DMS153 treated with DMSO at 0.1 percent for 48 hours (cell line): ENCODE results near the gene DEGS2.
"Not testable (repeated sequence)": the region's sequence is repeated elsewhere in the genome, so short reads cannot be mapped to it uniquely, and the experiment has no call there.

Experiments
- DNase-seq: peaks from one replicate; lab custom pipeline; 2025; ENCODE audit not compliant: unreplicated experiment; lab: John Stamatoyannopoulos, UW

DEGS2 gene

DNA sequence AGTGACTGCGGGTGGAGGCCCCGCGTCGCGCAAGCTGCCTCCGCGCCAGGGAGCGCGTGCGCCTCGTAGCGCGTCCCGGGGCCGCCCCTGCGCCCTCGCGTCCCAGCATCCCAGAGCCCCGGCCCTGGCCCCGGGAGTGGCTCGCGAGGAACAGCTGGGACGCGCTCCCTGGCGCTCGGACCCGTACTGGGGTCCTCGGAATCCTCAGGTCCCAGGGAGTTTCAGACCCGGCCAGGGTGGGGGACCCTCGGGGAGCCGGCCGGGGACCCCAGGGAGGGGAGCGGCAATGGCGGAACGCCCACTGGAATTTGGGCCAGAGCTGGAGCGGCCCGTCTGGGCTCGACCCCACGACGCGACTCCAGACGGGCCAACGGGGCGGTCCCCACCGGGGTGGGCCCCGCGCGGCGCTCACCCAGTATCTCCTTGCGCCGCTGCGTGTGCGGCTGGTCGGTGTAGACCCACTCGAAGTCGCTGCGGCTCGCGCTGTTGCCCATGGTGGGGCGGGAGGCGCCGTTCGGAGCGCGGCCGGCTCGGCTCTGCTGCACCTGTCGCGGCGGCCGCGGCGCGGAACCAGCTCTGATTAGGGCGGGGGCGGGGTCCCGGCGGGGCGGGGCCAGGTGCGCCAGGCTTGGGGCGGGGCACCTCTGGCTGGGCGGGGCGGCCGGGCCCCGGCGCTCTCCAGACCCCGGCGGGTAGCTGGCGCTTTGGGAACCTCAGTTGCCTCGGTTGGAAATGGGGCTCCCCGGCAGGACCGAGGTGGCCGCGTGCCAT is at the start of gene DEGS2:
Gene DEGS2, minus strand, starts transcription at position 552 of the 771 bp plus-strand sequence. Its CDS starts 58 bp downstream, at position 494.
- DNase-seq, result peak; percentile 12

DNA sequence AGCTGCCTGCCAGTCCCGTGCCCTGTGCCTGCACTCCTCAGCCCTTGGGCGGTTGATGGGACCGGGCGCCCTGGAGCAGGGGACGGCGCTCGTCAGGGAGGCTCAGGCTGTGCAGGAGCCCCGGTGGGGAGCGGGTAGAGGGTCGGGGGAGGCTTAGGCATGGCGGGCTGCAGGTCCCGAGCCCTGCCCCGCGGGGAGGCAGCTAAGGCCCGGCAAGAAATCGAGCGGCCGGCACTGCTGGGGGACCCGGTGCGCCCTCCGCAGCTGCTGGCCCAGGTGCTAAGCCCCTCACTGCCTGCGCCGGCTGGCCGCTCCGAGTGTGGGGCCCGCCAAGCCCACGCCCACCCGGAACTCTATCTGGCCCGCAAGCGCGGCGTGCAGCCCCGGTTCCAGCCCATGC is 48.7 kb upstream of the DEGS2 start:
- DNase-seq, result not testable (repeated sequence)

DNA sequence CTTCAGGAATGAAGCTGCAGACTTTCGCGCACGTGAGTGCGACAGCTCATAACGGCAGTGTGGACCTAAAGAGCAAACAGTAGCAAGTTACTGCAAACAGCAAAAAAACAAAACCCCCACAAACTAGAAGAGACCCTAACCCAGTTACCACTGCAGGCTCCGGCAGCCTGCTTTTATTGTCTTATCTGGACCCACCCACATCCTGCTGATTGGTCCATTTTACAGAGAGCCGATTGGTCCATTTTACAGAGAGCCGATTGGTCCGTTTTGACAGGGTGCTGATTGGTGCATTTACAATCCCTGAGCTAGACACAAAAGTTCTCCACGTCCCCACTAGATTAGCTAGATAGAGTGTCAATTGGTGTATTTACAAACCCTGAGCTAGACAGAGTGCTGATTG is 48.1 kb upstream of the DEGS2 start:
- not testable (repeated sequence) for DNase-seq

DNA sequence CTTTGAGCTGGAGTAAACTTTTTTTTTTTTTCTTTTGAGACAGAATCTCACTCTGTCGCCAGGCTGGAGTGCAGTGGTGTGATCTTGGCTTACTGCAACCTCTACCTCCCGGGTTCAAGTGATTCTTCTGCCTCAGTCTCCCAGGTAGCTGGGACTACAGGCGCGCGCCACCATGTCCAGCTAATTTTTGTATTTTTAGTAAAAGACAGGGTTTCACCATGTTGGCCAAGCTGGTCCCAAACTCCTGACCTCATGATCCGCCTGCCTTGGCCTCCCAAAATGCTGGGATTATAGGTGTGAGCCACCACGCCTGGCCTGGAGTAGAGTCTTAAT is 45.4 kb upstream of the DEGS2 start:
- not testable (repeated sequence) for DNase-seq

DNA sequence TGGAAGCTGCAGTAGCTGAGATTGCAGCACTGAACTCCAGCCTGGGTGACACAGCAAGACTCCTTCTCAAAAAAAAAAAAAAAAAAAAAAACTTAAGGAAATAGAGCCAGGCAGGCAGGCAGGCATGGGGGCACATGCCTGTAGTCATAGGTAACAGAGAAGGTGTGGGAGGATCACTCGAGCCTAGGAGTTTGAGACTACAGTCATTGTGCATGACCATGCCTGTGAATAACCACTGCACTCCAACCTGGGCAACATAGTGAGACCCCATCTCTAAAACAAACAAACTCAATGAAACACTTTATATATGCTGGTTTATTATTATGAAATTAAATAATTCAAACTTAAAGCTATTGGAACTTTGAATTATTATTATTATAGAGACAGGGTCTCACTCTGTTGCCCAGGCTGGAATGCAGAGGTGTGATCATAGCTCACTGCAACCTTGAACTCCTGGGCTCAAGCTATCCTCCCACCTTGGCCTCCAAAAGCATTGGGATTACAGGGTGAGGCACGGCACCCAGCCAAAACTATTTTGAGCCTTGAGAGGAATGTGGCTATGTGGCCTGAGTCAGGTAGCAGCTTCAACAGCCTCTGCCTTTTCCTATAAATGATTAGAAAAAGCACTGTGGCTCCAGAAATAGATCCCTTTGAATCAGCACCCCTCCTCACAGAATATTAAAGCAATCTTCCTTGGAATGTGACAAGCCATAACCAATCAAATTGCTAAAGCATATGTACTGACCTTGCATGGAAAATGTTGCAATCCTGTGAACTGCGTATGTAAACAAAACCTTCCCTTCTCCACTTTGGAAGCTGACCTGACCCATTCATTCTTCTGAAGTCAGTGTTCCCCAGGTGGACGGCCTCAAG is 44.8 kb upstream of the DEGS2 start:
- no peak for DNase-seq

DNA sequence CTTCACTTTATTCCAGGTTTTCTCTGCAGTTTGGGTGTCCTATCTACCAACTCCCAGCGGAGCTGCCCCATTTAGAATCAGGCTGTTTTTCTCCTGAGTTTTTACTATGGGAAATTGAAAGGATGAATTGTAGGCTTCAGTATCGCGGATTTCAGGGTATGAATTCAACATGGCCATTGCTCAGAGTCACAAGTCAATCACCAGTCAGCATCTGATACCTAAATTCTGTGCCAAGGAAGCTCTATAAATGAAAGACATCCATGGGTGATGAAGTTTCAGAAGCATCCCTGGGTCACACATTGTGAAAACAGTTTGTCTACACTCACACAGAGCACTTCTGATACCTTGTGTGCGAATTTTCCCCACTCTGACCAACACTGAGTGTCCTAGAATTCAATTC is 43.7 kb upstream of the DEGS2 start:
- no peak for DNase-seq

DNA sequence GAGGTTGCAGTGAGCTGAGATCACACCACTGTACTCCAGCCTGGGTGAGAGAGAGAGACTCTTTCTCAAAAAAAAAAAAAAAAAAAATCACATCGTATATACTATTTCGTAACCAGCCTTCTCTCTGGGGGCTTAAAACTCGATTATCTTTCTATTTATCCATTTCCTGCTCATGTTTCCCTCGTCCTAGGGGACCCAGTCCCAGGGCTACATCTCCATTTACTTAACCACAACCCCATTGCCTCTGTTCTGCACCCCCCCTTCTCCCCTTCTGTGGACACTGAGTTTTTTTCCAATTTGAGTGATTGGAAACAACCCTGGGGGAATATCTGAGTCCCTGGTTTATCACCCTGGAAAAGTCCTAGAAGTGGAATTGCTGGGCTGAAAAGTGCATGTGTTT is 43.3 kb upstream of the DEGS2 start:
- no peak for DNase-seq

DNA sequence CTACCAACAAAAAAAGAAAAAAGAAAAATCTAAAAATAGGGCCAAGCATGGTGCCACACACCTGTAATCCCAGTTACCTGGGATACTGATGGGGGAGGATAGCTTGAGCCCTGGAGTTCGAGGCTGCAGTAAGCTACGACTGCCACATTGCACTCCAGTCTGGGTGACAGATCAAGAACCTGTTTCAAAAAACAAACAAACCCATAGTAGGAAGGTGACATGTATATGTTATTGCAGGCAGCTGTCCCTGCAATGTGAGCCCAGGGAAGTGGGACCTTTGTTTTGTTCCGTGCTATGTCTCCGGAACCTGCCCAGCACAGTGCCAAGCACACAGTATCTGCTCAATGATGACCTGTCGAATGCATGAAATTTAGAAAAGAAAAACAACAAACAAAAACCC is 42.3 kb upstream of the DEGS2 start:
- no peak for DNase-seq

DNA sequence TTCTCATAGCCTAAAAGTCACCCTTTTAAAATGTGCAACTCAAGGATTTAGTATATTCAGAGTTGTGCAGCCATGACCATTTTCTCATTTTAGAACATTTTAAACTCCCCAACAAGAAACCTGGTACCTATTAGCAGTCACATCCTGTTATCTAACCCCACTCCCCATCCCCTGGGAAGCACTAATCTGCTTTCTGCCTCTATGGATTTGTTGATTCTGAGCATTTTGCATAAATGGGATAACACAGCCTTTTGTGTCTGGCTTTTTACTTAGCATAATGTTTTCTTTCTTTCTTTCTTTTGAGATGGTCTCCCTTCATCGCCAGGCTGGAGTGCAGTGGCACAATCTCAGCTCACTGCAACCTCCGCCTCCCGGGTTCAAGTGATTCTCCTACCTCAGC is 40.9 kb upstream of the DEGS2 start:
- no peak for DNase-seq

DNA sequence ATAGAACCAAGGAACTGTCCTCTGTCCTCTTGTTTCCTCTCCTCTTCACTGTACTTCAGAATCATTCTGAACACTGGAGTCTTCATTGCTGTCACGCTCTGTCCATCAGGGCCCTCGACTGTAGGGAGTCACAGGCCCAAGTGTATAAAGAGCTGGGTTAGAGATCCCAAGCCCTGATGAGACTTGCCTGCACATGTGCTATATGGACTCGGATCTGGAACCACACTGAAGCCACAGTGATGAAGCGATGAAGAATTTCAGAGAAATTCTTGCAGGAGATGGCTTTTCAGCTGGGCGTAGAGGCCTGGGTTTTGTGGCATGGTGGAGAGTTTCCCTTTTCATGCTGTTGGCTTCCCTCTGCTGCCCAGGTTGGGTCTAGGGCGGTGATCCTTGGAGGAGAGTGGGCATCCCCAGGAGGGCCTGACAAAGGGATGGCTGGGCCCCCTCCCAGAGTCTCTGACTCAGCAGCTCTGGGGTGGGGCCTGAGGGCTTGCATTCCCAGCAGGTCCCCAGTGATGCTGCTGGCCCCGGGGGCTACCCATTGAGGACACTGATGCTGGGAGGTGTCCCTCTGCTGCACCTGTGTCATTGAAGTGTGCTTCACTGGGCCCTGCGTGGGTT is 39.9 kb upstream of the DEGS2 start:
- DNase-seq, result no peak

DNA sequence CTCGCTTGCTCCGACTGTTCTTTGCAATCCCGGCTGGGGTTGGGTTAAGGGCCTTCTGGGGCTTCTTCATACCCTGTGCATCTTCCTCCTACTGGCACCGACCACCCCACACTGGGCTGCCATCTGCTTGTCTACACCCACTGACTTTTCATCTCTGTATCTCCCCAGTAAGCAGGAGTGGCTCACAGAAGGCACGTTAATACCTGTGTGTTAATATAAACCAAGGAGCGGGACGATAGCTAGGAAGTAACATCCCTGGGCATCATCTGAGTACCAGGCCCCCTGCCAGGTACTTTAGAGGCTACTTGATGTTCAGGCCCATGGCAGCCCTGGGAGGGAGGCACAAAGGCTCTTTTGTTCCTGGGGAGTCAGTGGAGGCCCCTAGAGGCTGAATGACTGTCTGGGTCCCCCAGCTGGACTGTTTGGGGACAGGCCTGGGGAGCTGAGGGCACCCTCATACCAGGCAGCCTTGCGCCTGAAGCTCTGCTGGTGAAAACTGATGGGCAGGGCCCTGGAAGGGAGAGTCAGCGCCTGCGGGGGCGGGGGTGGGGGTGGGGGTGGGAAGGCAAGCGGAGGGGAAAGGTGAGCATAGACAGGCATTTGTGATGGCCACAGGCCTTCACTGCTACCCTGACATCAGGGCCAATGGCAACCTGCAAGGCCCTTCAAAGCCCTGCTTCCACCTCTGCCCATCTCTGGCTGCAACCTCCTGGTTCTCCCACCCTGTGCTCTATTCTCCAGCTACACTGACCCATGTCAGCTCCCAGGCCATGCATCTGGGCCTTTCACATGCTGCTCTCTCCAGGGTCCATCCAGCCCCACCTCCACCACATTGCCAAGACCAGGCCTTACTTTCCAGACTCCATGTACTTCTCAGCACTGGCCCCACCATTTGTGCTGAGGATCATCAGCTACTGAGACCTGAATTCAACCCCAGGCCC is 34.2 kb upstream of the DEGS2 start:
- no peak for DNase-seq

DNA sequence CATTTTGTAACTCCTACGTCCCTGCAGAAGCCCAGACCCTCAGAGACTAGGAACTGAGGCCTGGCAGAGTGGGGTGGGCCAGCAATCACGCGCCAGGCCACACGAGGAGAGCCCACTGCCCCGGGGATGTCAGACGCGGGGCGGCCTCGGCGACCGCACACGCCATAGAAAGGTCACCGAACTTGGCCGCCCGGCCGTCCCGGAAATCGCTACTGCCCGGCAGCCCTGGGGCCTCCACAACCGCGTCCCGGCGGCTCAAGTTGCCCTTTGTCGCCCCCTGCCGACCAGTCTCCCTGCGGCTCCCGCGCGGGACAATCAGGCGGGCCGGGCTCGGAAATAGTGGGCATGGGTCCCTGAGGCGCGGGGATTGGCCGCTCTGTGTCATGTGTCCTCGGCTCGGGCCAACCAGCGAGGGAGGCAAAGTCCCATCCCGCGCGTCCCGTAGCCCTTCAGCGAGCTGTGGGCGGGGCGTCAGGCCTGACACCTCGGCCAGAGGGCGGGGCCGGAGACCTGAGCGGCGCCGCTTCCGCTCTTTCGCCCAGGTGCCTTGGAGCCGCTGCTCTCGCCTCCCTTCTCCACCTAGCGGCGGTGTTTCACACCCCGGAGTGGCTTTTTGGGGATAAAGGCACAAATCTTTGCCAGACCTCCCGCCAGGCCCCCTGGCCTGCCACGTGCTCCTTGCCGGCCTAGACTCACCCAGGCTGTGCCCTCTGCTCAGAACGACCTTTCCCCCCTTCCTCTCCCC is 33.4 kb upstream of the DEGS2 start:
- peak; percentile 82 for DNase-seq

DNA sequence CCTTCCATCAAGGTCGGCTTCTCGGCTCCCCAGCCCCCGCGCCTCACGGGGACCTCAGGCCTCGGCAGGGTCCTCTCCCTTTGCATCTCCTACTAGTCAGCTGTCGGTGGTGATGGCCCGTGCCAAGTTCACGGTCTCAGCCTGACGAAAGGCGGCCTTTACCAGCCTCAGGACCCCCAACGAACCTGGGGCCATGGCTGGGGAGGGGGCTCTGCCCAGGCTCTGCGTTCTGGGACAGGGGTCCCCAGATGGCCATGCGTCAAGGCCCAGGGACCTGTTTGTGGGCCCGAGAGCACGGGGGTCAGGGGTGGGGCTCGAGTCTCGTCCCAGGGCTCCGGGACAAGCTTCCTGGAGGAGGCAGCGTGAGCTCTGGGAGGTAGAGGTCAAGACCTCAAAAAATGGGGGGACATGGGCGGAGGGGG is 32.8 kb upstream of the DEGS2 start:
- no peak for DNase-seq

DNA sequence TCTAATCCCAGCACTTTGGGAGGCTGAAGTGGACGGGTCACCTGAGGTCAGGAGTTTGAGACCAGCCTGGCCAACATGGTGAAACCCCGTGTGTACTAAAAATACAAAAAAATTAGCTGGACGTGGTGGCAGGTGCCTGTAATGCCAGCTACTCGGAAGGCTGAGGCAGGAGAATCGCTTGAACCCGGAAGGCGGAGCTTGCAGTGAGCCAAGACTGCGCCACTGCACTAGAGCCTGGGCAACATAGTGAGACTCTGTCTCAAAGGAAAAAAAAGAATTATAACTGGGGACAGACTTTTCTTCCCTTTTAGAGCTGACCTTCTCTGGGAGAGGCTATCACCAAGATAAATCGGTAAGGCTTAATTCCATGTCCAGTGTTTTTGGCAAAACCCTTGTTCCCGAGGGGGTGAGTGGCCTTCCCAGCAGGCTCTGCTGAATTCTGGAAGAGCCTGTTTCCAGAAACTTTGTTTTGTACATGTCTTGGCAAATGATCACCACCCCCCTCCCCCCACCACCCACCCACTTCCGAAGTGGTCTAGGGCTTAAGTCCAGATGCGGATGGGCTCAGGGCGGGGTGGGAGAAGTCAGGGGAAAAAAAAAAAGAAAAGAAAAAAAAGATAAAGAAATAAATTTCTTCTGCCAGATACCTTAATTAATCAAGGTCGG is 32.3 kb upstream of the DEGS2 start:
- DNase-seq, result no peak

DNA sequence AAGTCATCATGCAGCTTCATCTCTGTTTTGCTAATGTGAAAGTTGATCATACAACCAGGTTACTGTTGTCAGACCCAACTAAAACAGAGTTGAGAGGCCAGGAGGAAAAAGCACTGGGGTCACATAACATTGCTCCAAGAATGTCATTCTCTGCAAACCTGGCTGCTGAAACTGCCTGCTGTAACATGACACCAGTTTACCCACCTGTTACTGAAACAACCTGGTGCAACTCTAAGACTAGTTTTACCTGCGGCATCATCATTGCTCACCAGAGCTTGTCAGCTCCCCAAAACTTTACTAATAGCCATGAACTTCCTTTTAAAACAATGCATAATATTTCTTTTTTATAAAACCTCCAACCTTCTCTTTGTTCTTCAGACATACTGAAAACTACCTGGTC is 30.7 kb upstream of the DEGS2 start:
- DNase-seq, result no peak

DNA sequence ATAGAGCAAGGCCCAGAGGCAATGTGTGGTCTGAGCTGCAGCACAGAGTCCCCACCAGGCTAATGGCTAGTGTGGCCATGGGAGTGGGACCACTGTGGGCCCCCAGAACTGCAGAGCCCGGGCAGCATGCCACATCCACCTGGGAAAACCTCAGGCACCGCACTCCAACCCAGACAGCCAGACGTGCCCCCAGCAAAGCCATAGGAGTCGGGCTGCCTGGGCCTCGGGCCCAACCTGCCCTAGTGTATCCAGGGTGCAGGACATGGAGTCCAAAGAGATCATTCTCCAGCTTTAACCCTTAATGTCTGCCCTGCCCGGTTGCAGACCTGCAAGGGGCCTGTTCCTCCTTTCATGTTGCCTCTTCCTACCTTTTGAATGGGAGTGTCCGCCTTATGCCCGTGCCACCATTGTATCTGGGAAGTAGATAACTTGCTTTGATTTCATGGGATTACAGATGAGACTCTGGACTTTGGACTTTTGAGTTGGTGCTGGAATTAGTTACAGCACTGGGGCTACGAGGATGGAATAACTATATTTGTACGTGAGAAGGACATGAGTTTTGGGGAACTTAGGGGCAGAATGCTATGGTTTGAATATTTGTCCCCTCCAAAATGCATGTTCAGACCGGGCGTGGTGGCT is 29.1 kb upstream of the DEGS2 start:
- no peak for DNase-seq

DNA sequence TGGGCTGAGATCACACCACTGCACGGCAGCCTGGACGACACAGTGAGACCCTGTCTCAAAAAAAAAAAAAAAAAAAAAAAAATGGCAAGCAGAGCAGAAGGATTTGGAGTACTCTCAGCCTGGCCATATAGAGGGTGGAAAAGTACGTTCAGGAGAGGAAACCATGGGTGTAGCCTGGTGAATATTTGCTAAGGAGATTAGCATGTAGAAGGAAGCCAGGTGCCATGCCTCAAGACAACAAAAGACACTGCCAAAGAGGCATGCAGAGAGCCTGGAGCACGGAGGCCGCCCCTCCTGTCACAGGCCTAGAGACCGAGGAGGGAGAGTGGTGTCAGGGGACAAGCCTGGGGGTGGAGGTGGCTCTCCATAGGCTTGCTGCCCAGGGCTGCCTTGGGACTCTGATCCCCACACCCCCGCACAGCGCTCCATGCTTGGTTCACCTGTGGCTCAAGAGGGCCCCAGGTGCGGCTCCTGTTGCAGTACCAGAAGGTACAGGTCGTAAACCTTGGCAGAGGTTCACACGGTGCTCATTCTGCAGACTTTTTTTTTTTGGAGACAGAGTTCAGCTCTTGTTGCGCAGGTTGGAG is 27.9 kb upstream of the DEGS2 start:
- DNase-seq, result no peak

DNA sequence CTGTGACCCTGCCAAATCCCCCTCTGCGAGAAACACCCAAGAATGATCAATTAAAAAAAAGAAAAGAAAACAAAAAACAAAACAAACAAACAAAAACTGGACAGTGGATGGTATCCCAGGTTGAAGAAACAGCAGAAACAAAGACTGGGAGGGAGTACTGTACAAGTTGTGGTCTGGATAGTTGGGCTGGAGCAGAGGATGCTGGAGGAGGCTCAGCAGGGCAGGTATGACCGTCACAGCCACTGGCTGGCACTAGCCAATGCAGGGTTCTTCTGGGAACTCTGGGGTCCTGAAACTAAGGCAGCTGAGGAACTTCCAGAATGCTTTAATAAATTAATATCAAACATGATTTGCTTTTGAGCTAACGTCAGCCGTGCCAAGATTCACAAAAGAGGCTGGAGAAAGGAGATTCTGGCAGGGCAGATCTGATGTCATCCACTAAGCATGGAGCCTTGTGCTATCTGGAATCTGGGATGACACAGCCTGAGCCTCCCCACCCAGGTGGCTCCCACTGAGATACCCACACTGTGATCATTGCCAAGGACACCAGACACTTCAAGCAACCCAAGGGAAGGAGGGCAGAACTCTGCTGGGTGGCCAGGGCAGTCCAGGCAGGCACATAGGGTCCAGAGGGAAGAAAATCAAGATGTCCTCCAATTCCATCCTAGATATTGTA is 22.6 kb upstream of the DEGS2 start:
- DNase-seq, result not testable (repeated sequence)
